ENCODE results near the gene CEP295NL.
"Not testable (repeated sequence)": the region's sequence is repeated elsewhere in the genome, so short reads cannot be mapped to it uniquely, and the experiment has no call there.

DNA sequence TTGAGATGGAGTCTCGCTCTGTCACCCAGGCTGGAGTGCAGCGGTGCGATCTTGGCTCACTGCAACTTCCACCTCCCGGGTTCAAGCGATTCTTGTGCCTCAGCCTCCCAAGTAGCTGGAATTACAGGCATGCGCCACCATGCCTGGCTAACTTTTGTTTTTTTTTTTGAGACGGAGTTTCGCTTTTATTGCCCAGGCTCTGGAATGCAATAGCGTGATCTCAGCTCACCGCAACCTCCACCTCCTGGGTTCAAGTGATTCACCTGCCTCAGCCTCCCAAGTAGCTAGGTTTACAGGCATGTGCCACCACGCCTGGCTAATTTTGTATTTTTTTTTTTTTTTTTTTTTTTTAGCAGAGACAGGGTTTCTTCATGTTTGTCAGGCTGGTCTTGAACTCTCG lies 42.5 kb upstream of the CEP295NL start:
- TF ChIP-seq, protein P1, sequence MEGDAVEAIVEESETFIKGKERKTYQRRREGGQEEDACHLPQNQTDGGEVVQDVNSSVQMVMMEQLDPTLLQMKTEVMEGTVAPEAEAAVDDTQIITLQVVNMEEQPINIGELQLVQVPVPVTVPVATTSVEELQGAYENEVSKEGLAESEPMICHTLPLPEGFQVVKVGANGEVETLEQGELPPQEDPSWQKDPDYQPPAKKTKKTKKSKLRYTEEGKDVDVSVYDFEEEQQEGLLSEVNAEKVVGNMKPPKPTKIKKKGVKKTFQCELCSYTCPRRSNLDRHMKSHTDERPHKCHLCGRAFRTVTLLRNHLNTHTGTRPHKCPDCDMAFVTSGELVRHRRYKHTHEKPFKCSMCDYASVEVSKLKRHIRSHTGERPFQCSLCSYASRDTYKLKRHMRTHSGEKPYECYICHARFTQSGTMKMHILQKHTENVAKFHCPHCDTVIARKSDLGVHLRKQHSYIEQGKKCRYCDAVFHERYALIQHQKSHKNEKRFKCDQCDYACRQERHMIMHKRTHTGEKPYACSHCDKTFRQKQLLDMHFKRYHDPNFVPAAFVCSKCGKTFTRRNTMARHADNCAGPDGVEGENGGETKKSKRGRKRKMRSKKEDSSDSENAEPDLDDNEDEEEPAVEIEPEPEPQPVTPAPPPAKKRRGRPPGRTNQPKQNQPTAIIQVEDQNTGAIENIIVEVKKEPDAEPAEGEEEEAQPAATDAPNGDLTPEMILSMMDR (IDR thresholded peaks at IDR 0.05; ENCODE audit: insufficient read depth, low read depth, low read length) = not testable (repeated sequence)
- not testable (repeated sequence) for TF ChIP-seq EZH2 (IDR thresholded peaks at IDR 0.05; ENCODE audit: insufficient read depth, low read length)
